Measurements from ENCODE around the gene TMX4.

DNA sequence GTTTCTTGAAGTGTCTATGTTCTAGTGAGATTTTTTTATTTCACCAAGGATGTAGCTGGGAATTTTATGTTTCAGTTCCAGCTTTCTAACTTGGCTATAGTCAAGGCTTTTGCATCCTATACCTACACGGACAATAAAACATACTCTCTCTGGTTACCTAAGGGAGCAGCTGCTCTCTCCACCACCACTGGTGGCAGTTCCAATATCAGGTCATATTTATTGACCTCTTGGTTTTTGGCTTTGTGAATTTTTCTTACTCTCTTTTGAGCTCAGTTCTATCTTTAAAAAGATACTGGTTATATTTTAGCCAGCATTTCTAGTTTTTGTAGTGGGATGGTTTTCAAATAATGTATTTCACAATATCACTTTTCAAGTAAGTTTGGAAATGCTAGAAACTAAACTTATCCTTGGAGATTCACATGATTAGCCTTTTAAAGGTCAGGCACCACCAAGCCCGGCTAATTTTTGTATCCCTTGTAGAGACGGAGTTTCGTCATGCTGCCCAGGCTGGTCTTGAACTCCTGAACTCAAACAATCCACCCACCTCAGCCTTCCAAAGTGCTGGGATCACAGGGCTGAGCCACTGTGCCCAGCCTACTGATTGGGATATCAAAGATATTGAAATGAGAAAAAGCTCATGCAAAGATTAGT, 44.7 kb downstream of the TMX4 start:
- TF ChIP-seq ZNF202 (tag by site-specific recombination; IDR thresholded peaks at IDR 0.05; ENCODE audit: borderline replicate concordance) (no peak), ZNF585B (tag by site-specific recombination; IDR thresholded peaks at IDR 0.05) (no peak), HOXD13 (CRISPR knock-in tag; IDR thresholded peaks at IDR 0.05; ENCODE audit: borderline replicate concordance) (no peak), ZNF639 (tag by site-specific recombination; IDR thresholded peaks at IDR 0.05) (no peak), YY1 (tag by site-specific recombination; IDR thresholded peaks at IDR 0.05) (no peak), ZNF114 (tag by site-specific recombination; IDR thresholded peaks at IDR 0.05) (no peak), ZNF239 (tag by site-specific recombination; IDR thresholded peaks at IDR 0.05) (no peak), ZNF133 (tag by site-specific recombination; IDR thresholded peaks at IDR 0.05) (no peak), SP2 (tag by site-specific recombination; IDR thresholded peaks at IDR 0.05) (no peak), SETDB1 (IDR thresholded peaks at IDR 0.05; ENCODE audit: insufficient read length, low read length) (no peak)
- TF ChIP-seq, protein P1, sequence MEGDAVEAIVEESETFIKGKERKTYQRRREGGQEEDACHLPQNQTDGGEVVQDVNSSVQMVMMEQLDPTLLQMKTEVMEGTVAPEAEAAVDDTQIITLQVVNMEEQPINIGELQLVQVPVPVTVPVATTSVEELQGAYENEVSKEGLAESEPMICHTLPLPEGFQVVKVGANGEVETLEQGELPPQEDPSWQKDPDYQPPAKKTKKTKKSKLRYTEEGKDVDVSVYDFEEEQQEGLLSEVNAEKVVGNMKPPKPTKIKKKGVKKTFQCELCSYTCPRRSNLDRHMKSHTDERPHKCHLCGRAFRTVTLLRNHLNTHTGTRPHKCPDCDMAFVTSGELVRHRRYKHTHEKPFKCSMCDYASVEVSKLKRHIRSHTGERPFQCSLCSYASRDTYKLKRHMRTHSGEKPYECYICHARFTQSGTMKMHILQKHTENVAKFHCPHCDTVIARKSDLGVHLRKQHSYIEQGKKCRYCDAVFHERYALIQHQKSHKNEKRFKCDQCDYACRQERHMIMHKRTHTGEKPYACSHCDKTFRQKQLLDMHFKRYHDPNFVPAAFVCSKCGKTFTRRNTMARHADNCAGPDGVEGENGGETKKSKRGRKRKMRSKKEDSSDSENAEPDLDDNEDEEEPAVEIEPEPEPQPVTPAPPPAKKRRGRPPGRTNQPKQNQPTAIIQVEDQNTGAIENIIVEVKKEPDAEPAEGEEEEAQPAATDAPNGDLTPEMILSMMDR (tag by site-specific recombination; IDR thresholded peaks at IDR 0.05), result no peak

Data from HEK293 (cell line).